DOHH2 (cell line): ENCODE measurements around the gene PROS1.

Source experiments
- EZH2phosphoT487 ChIP-seq: fragments of 200-600 bp; sonication (generic); IDR thresholded peaks from 2 replicates; pipeline ENCODE4 v1.6.1; 2017; ENCODE audit warnings: borderline replicate concordance, mild to moderate bottlenecking, antibody characterized with exemption, low read length, moderate library complexity, mixed read lengths
- TF ChIP-seq, protein P1 (sequence below): fragments of 200-600 bp; sonication (generic); IDR thresholded peaks from one replicate; pipeline ENCODE4 v1.5.1; 2014; ENCODE audit warnings: antibody characterized with exemption, mild to moderate bottlenecking, low read depth, low read length; ENCODE audit not compliant: poor library complexity, severe bottlenecking

DNA sequence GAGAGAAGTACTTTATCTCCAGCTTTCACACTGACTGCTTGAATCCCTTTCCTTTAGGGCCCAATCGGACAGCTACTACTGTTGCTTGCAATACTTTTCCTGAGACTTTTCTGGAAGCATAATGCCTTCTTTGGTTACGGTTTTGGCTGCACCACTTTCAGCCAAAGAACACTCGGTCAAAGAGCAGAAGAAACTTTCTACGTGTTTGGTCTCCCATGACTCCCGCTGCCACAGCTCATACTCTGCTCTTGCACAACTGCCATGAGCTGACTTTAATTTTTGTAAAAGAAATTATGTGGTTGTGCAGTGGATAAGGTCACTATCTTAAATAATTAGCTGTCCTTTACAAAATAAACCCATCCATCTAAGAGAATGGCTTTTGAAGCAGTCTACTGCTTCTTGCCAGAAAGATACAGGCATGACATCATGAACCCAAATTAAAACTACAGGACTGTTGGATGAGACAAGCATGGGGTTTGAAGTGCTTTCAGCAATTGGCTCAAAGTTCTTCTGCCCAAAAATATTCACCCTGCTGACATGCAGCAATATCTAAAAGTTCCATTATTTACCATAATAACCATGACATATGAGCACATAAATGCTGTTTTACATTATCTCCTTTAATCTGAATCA lies 42.0 kb downstream of the PROS1 start:
- no peak for TF ChIP-seq EZH2phosphoT487
- TF ChIP-seq, protein P1, sequence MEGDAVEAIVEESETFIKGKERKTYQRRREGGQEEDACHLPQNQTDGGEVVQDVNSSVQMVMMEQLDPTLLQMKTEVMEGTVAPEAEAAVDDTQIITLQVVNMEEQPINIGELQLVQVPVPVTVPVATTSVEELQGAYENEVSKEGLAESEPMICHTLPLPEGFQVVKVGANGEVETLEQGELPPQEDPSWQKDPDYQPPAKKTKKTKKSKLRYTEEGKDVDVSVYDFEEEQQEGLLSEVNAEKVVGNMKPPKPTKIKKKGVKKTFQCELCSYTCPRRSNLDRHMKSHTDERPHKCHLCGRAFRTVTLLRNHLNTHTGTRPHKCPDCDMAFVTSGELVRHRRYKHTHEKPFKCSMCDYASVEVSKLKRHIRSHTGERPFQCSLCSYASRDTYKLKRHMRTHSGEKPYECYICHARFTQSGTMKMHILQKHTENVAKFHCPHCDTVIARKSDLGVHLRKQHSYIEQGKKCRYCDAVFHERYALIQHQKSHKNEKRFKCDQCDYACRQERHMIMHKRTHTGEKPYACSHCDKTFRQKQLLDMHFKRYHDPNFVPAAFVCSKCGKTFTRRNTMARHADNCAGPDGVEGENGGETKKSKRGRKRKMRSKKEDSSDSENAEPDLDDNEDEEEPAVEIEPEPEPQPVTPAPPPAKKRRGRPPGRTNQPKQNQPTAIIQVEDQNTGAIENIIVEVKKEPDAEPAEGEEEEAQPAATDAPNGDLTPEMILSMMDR: no peak
